ENCODE measurements around the gene FANK1. TPM values are rescaled to one million over a fixed set of nuclear protein-coding genes. Genes with fewer than 3 reads are reported as not detected.

The FANK1 gene
- total RNA-seq, 1 donor from 2014 or later: 0.42 TPM

Other genes starting within 250 kb of the FANK1 start
- gene TEX36, start 213.4 kb upstream of the FANK1 start, total RNA-seq: not detected
- 15.6 TPM for gene EDRF1, start 176.9 kb upstream of the FANK1 start, total RNA-seq
- gene MMP21, start 120.7 kb upstream of the FANK1 start, total RNA-seq: 0.29 TPM
- gene UROS, start 73.3 kb upstream of the FANK1 start, total RNA-seq: 50.6 TPM
- gene BCCIP, start 73.0 kb upstream of the FANK1 start, total RNA-seq: 57.7 TPM
- 29.6 TPM for gene DHX32, start 15.3 kb upstream of the FANK1 start, total RNA-seq

All from mesenteric fat pad (tissue), 1 donor.